PC-9 (cell line): Measurements from ENCODE around the gene UBE2M.

Experiments
- CTCF ChIP-seq: fragments of 200-600 bp; sonication (generic); conservative IDR thresholded peaks from 2 replicates; pipeline ENCODE4 v1.6.1; 2017; ENCODE audit warnings: mixed run types, antibody characterized with exemption, mild to moderate bottlenecking, moderate library complexity
- EZH2 ChIP-seq: fragments of 200-600 bp; sonication (generic); IDR thresholded peaks from 2 replicates; pipeline ENCODE4 v1.8.0; 2017; ENCODE audit warnings: antibody characterized with exemption, low read depth

- TF ChIP-seq CTCF (no peak), EZH2 (no peak)
Observed at GRCh38 chr19:58569191-58569942, 11.0 kb upstream of the UBE2M start.
